Fibroblast of skin of back (primary cell): ENCODE results near the gene ZBTB46.
A peak's percentile ranks its signal among the peaks of the same experiment; 100 is the strongest.
"Not testable (repeated sequence)": the region's sequence is repeated elsewhere in the genome, so short reads cannot be mapped to it uniquely, and the experiment has no call there.

Source experiments
- DNase-seq: peaks from one replicate; pipeline ENCODE4 v3.0.0-alpha.2; 2013

Gene ZBTB46

GRCh38 chr20:63814891-63815614, 16.0 kb downstream of the ZBTB46 start:
- no peak for DNase-seq

- DNase-seq, result no peak
Observed at GRCh38 chr20:63811491-63811875, 19.6 kb downstream of the ZBTB46 start.

- no peak for DNase-seq
Observed at GRCh38 chr20:63810730-63811490, 20.2 kb downstream of the ZBTB46 start.

GRCh38 chr20:63809856-63810255, 21.2 kb downstream of the ZBTB46 start:
- no peak for DNase-seq

DNA sequence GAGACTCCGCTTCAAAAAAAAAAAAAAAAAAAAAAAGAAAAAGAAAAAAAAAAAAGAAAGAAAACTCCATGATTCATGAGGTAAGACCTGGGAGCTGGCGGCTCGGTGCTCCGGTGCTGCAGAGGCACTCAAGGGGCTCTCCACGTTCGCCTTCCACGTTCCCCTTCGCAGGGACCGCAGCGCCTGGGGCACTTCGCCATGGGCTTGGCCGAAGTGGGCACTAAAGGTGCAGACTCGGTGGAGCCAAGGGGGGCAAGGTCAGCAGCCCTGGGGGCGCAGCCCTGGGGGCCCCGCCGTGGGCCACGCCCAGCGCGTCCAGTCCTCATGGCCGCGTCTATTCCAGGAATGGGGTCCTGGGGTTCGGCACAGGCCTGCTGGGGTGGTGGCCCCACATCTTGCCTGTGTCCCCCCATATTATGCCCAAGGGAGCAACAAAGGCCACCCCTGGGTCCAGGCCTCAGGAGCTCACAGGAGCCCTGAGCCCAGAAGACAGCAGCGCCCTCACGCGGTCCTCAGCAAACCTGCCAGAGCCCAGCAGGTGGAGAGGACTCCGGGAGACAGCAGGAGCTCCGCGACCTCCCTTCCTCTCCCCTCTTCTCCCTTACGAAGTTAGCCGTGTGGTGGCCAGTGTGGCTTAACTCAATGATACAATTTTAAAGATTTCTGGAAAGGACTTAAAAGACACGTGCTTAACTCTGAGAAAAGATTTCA, 21.9 kb downstream of the ZBTB46 start:
- no peak for DNase-seq

- DNase-seq, result no peak
Observed at GRCh38 chr20:63808145-63808724, 22.8 kb downstream of the ZBTB46 start.

DNA sequence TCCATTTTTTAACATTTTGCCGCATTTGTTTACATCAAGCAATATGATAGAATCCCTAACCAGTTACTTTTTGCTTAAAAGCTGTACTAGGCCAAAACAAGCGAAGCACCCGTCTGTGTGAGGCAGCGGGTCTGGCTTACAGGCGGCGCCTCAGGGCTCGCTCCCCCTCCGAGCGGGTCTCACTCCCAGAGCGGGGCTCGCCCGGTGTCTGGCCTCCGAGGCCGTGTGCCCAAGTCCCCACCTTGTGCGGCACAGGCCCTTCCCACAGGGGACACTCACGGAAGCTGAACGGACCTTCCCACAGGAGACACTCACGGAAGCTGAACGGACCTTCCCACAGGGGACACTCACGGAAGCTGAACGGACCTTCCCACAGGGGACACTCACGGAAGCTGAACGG, 23.4 kb downstream of the ZBTB46 start:
- no peak for DNase-seq

DNA sequence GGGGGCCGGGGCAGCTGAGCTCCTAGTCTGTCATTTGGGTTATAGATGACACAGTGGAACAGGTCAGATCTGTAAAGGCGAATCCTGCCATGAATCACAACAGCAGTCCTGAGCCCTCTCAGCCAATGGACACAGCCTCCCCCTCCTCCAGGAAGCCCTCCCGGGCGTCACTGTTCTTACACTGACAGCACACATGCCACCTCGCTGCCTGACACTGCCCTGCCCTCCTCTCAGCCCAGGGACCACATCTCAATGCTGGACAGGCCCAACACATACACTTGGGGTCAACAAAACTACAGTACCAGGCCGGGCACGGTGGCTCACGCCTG, 26.8 kb downstream of the ZBTB46 start:
- no peak for DNase-seq

DNA sequence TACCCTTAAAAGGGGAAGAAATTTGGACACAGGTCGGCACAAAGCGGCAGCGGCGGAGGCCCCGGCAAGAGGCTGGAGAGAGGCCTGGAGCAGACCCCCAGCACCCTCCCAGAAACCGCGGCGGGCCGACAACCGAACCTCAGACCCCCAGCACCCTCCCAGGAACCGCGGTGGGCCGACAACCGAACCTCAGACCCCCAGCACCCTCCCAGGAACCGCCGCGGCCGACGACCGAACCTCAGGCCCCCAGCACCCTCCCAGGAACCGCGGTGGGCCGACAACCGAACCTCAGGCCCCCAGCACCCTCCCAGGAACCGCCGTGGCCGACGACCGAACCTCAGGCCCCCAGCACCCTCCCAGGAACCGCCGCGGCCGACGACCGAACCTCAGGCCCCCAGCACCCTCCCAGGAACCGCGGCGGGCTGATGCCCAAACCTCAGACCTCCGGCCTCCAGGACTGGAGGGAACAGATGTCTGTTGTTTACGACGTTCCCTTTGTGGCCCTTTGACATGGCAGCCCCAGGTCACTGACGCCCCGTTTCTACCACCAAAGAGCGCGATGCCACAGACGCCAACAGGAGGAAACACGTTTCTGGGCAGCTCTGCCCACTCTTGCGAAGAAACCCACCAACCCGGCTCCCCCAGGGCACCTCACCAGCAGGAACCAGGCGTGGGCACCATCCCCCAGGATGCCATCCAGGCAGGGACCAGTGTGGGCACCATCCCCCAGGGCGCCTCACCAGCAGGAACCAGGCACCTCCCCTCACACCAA, 28.4 kb downstream of the ZBTB46 start:
- DNase-seq, result no peak

DNA sequence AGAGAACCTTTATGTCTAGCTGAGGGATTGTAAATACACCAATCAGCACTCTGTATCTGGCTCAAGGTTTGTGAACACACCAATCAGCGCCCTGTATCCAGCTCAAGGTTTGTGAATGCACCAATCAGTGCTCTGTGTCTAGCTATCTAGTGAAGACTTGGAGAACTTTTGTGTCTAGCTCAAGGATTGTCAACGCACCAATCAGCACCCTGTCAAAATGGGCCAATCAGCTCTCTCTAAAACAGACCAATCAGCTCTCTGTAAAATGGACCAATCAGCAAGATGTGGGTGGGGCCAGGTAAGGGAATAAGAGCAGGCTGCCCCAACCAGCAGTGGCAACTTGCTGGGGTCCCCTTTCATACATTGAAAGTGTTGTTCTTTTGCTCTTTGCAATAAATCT, 29.9 kb downstream of the ZBTB46 start:
- not testable (repeated sequence) for DNase-seq

- not testable (repeated sequence) for DNase-seq
Observed at GRCh38 chr20:63800411-63800810, 30.7 kb downstream of the ZBTB46 start.

GRCh38 chr20:63799127-63799526, 31.9 kb downstream of the ZBTB46 start:
- peak; percentile 25 for DNase-seq

DNA sequence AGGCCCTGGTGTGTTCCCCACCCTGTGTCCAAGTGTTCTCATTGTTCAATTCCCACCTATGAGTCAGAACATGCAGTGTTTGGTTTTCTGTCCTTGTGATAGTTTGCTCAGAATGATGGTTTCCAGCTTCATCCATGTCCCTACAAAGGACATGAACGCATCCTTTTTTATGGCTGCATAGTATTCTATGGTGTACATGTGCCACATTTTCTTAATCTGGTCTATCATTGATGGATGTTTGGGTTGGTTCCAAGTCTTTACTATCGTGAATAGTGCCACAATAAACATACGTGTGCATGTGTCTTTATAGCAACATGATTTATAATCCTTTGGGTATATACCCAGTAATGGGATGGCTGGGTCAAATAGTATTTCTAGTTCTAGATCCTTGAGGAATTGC, 33.9 kb downstream of the ZBTB46 start:
- not testable (repeated sequence) for DNase-seq

DNA sequence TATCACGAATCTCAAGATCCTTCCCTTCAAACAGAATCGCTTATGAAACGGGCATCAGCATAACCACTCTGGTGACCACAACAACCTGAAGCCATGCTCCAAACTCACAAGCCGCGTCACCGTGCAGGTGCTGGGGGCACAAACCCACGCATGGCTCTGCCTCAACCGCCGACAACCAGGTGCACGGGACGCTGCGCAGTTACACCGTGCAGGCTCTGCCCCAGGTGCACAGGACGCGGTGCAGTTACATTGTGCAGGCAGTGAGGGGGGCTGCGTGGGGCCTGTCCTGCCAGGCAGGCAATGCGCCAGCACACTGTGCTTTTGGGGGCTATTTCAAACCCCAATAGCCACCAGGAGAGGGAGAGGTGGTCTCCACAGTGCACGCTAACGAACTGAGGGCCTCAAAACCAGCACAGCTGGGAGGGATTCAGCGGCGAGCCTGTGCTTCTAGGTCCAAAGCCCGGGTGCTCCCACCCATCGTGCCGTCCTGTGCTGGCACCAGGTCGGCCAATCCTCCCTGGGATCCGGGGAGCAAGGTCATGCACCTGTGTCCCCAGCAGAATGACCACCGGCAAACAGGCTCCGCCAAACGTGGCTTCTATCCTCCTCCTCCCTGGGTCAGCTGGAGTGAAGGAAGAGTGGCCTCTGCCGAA, 35.8 kb downstream of the ZBTB46 start:
- no peak for DNase-seq

DNA sequence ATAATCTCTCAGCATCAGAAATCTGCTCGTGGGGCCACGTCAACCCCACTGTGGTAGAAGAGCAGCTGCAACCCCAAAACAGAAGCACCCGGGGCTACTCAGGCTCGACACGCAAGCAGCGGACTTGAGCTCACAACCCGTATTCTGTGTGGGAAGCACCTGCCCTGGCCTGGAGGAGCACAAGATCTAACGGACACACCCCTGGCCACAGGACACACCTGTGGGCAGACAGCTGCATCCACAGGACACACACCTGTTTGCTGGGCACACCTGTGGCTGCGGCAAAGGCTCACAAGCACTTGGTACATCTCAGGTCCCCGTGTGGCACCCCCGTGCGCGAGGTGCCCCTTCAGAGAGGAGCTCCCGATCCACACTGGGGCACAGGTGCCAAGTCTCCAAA, 36.5 kb downstream of the ZBTB46 start:
- no peak for DNase-seq

DNA sequence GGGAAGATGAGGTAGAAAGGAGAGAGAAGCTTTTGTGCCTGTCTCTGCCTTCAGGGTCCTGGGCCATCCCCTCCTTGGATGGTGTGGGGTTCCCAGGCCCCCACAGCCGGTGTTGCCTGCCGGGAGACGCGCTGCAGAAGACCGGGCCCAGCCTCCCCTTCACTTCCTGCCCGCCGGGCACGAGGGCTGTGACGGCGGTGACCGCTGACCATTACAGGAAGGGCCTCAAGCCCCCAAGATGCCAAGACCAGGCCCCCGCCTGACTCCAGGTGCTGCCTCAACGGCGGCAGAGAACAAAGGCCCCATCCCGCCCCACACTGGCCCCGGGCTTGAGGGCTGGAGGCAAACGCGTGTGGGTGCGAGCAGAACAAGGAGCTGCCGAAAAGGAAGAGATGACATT, 38.2 kb downstream of the ZBTB46 start:
- DNase-seq, result no peak

DNA sequence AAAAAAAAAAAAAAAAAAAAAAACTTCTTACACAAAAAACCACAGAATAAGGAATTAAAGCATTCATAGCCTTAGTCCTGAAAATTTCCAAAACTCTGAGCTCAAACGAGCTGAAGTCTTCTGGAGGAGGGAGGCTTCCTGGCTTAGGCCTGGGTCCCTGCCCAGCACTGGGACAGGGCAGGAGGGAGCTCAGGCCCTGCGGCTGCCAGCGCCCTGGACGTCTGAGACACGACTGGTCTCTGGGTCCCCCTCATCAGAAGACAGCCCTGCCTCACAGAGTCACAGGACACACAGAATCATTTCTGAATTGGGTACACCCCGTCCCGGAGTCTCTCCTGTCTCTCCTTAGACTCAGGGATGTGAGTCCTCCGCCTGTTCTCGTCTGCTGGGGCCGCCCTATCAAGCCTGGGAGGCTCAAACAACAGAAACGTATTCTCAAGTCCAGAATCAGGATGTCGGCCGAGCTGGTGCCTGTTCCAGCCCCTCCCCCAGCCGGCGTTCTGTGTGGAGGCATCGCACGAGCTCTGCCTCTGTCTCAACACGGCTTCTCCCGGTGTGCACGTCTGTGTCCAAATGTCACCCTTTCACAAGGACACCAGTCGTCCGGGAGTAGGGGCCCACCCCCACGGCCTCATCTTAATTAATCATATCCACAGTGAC, 39.4 kb downstream of the ZBTB46 start:
- no peak for DNase-seq

DNA sequence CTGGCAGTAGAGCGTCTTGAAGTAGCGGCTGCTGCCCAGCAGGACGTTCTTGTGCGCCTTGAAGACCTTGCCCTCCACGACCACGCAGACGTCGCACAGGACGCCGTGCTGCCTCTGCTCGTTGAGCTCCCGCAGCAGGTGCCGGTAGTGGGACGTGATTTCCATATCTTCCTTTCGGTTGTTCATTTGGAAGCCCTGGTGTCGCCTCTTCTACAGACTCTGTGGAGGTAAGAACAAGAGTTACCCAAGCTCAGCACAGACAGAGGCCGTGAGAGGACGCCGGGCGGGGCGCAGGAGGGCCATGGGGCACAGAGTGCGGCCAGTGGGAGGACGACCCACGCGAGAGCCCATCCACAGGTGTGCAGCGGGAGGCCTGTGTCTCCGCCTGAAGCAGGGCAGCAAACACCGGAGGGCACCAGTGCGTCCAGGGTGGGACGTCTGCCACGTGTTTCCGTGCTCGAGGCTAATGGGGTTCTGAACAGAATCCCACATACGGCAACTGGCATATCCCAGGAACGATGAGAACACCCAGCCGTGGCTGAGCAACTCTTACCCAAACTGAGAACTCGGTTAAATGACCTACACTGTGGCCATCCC, 40.4 kb downstream of the ZBTB46 start:
- no peak for DNase-seq

DNA sequence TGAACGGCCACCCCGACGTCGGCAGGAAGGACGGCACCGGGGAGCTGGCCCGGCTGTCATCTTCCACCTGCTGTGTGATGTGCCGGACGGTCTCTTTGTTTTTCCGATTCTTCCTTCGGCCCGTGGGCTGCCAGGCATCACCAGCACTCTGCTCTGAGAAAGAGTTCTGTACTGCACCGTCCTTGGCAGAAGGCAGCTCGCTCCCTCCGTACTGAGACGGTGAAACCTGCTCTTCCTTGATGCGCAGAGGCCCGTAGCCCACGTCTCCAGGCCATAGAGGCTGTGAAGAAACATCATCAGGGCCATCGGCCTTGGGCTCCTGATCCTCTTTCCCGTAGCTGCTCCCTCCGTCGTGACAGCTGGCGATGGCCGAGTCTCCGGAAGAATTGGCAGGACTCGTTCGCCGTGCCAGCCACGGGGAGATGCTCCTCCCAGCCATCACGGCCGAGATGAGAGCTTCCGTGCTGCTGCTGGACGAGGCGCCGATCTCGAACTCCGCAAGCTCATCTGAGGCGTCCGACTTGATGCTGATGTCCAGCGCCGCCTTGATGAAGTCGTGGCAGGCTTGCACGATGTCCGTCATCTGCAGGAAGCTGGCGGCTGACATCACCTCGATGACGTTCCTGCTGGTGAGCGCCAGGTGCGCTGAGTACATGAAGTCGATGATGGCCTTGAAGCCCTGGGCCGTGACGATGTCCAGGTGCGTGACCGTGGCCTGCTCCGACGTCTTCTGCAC, 41.1 kb downstream of the ZBTB46 start:
- DNase-seq, result no peak

- no peak for DNase-seq
Observed at GRCh38 chr20:63787749-63788148, 43.3 kb downstream of the ZBTB46 start.
